ENCODE measurements around the gene ADORA1.

The ADORA1 gene

GRCh38 chr1:203088441-203088840, 39.1 kb upstream of the ADORA1 start:
- H3K27me3 ChIP-seq (ENCODE audit: insufficient read depth, poor library complexity, severe bottlenecking), result no peaks in the 10 kb centered on the region
- H3K27ac ChIP-seq (replicated peaks), result no peak overlapping the region
- no peak overlapping the region for H3K4me3 ChIP-seq (replicated peaks; ENCODE audit: insufficient read depth, low read length)
- TF ChIP-seq CTCF (IDR thresholded peaks at IDR 0.05; ENCODE audit: insufficient read depth, low read length), result no peak
- no peak for TF ChIP-seq GABPA (IDR thresholded peaks at IDR 0.05; ENCODE audit: low read depth)
- TF ChIP-seq SPI1 (IDR thresholded peaks at IDR 0.05; ENCODE audit: borderline replicate concordance, low read depth), result no peak
- TF ChIP-seq POLR2AphosphoS5 (IDR thresholded peaks at IDR 0.05; ENCODE audit: low read depth), result no peak
- TF ChIP-seq, protein P1, sequence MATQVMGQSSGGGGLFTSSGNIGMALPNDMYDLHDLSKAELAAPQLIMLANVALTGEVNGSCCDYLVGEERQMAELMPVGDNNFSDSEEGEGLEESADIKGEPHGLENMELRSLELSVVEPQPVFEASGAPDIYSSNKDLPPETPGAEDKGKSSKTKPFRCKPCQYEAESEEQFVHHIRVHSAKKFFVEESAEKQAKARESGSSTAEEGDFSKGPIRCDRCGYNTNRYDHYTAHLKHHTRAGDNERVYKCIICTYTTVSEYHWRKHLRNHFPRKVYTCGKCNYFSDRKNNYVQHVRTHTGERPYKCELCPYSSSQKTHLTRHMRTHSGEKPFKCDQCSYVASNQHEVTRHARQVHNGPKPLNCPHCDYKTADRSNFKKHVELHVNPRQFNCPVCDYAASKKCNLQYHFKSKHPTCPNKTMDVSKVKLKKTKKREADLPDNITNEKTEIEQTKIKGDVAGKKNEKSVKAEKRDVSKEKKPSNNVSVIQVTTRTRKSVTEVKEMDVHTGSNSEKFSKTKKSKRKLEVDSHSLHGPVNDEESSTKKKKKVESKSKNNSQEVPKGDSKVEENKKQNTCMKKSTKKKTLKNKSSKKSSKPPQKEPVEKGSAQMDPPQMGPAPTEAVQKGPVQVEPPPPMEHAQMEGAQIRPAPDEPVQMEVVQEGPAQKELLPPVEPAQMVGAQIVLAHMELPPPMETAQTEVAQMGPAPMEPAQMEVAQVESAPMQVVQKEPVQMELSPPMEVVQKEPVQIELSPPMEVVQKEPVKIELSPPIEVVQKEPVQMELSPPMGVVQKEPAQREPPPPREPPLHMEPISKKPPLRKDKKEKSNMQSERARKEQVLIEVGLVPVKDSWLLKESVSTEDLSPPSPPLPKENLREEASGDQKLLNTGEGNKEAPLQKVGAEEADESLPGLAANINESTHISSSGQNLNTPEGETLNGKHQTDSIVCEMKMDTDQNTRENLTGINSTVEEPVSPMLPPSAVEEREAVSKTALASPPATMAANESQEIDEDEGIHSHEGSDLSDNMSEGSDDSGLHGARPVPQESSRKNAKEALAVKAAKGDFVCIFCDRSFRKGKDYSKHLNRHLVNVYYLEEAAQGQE (IDR thresholded peaks at IDR 0.05; ENCODE audit: insufficient replicate concordance, low read depth), result no peak
- no peak for DNase-seq (ENCODE audit: low read depth in 1 of 2, low spot score in 1 of 2)

DNA sequence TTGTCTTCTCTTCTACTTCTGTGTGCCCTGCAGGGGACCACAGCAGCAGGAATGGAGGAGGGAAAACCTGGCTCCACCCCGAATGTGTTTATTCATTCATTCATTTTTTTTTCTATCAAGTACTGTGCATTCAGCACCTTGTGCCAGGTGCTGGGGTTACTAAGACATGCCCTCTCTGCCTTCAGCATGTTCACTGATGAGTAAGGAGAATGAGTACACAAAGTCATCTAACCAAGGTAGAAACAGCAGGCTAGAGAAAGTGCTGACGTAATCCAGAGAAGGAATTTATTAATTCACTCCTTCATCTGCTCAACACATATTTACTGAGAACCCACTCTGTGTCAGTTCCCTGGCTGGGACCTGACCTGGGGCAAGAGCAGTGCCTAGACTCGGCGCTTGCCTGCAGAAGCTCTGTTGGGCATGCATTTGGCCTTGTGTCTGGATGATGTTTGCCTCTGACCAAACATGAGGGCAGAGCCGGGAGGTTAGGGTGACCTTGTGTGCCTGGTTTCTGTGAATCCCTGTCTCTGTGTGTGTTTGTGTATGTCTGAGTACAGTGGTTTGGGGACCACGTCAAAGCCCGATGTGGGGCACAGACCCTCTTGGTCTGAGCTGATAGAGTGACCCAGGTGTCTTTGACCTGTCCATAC, 38.4 kb upstream of the ADORA1 start:
- Histone ChIP-seq H3K27ac (replicated peaks) (no peak overlapping the region), H3K4me3 (replicated peaks; ENCODE audit: insufficient read depth, low read length) (no peak overlapping the region), H3K27me3 (ENCODE audit: insufficient read depth, poor library complexity, severe bottlenecking) (no peaks in the 10 kb centered on the region)
- no peak for DNase-seq (ENCODE audit: low read depth in 1 of 2, low spot score in 1 of 2)
- TF ChIP-seq GABPA (IDR thresholded peaks at IDR 0.05; ENCODE audit: low read depth) (no peak), SPI1 (IDR thresholded peaks at IDR 0.05; ENCODE audit: borderline replicate concordance, low read depth) (no peak), CTCF (IDR thresholded peaks at IDR 0.05; ENCODE audit: insufficient read depth, low read length) (no peak), POLR2AphosphoS5 (IDR thresholded peaks at IDR 0.05; ENCODE audit: low read depth) (no peak)
- TF ChIP-seq, protein P1 (IDR thresholded peaks at IDR 0.05; ENCODE audit: insufficient replicate concordance, low read depth), result no peak

DNA sequence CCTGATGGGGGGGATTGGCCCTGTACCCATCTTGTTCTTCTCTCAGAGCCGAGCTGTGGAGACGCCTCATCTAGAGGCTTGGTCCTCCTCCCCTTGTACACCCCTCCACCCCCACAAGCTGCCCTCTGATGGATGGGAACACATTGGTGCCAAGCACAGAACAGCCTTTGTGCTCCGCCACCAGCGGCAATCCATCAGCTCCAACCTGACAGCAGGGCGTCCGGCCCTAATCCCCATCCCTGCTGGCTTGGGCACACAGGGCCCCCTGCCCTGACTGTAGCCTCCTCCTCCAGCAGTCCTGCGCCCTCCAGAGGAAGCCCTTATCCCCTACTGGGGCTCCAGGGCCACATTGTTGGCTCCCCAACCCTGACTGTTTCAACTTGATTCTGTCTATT, 37.9 kb upstream of the ADORA1 start:
- H3K27me3 ChIP-seq (ENCODE audit: insufficient read depth, poor library complexity, severe bottlenecking), result no peaks in the 10 kb centered on the region
- DNase-seq (ENCODE audit: low read depth in 1 of 2, low spot score in 1 of 2), result no peak
- no peak overlapping the region for H3K4me3 ChIP-seq (replicated peaks; ENCODE audit: insufficient read depth, low read length)
- H3K27ac ChIP-seq (replicated peaks), result no peak overlapping the region
- TF ChIP-seq POLR2AphosphoS5 (IDR thresholded peaks at IDR 0.05; ENCODE audit: low read depth), result no peak
- no peak for TF ChIP-seq GABPA (IDR thresholded peaks at IDR 0.05; ENCODE audit: low read depth)
- TF ChIP-seq, protein P1 (IDR thresholded peaks at IDR 0.05; ENCODE audit: insufficient replicate concordance, low read depth), result no peak
- TF ChIP-seq CTCF (IDR thresholded peaks at IDR 0.05; ENCODE audit: insufficient read depth, low read length), result no peak
- TF ChIP-seq SPI1 (IDR thresholded peaks at IDR 0.05; ENCODE audit: borderline replicate concordance, low read depth), result no peak
